ENCODE data around the gene FAM221B. TPM values are rescaled to one million over a fixed set of nuclear protein-coding genes. Genes with fewer than 3 reads are reported as not detected.

FAM221B gene
- total and polyA plus RNA-seq, 2 of the 4 experiments (the other 2 are of a cell fraction) = not detected

DNA sequence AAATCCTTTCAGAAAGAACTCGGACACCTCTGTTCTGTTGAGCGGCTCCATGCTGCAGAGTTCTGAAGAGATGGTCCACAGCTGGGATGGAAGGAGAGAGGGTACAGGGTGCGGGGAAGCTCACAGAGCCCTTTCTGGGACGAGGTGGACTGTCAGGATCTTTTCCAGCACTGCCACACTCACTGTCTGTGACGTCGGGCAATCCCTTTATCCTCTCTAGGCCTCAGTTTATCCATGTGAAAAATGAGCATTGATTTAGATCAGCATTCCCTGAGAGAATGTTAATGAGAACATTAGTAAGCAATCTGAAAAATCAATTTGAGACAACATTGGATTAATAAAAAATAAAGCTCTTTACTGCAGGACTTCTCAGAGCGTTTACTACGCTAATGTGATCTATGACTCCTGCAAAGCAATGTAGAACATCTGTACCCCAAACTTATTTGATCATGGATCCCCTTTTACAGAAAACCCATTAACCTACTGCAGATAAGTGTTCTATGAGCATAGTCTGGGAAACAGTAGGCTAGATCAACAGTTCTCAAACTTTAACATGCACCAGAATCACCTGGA lies 41.9 kb upstream of the FAM221B start, which contains the start of gene OR13J1:
TSS of gene OR13J1 (minus strand) at position 51 of the 573 bp plus-strand sequence. CDS start at position 51, 0 bp downstream.
- ChIA-PET POLR2A (ENCODE audit: unreplicated experiment) (no interaction called here), CTCF (interaction anchor here (0.7 to 1.3 kb wide), 3 partner anchors 12 to 80 kb away, joined by 3 to 5 read pairs (median 3); no protein-coding TSS in a partner anchor)
- H4K91ac ChIP-seq (ENCODE audit: insufficient read depth, low read depth, low read length) = no peak within 1 kb of the TSS
- H2BK5ac ChIP-seq (ENCODE audit: low read depth, low read length, poor library complexity, severe bottlenecking) = no peak within 1 kb of the TSS
- H2AFZ ChIP-seq (replicated peaks; ENCODE audit: low read length, poor library complexity) = no peak within 1 kb of the TSS
- ATAC-seq (ENCODE audit: low read depth) = no peak
- no peak within 1 kb of the TSS for H2BK20ac ChIP-seq (ENCODE audit: low read depth, low read length)
- no peaks in the 10 kb centered on the region for H3K9me3 ChIP-seq (ENCODE audit: control insufficient read depth, insufficient read depth, low read length)
- no peaks in the 10 kb centered on the region for H3K4me1 ChIP-seq (ENCODE audit: control insufficient read depth, insufficient read depth, low read length)
- no peaks in the 10 kb centered on the region for H3K36me3 ChIP-seq (ENCODE audit: control insufficient read depth, insufficient read depth, low read length)
- in situ Hi-C loops (cut with MboI; ENCODE audit: low sequenced_read_pairs) = no loop called here
- intact Hi-C loops (cut with micrococcal nuclease) = no loop called here
- 0 out of 2 replicates have a peak, but pooled peaks cover 3% of the 10 kb centered on the region for H3K9me1 ChIP-seq (ENCODE audit: insufficient read depth, low read length)
- H2AK9ac ChIP-seq (replicated peaks; ENCODE audit: low read depth, low read length, poor library complexity) = peak within 1 kb of the TSS; percentile 28
- DNase-seq = no peak
- H4K20me1 ChIP-seq (ENCODE audit: insufficient read depth, low read length) = no peaks in the 10 kb centered on the region
- no CpG with 5 or more reads among the region's 8 CpGs for WGBS, 2 experiments (ENCODE audit: extremely low coverage in 2 of 2, insufficient read length in 1 of 2)
- no peak within 1 kb of the TSS for H3K4me3 ChIP-seq (ENCODE audit: insufficient read depth, low read depth, low read length)
- BruUV-seq (replicated peaks) = no TSS peak
- no peak within 1 kb of the TSS for H3K23ac ChIP-seq (ENCODE audit: low read depth, low read length)
- H4K5ac ChIP-seq (ENCODE audit: low read depth, low read length) = no peak within 1 kb of the TSS
- H2BK15ac ChIP-seq (ENCODE audit: low read depth, low read length) = no peak within 1 kb of the TSS
- H4K8ac ChIP-seq (ENCODE audit: low read depth in 2 of 2, low read length in 2 of 2) = no peak within 1 kb of the TSS
- no peak within 1 kb of the TSS for H3K14ac ChIP-seq (replicated peaks; ENCODE audit: low read depth, low read length)
- no peak within 1 kb of the TSS for H3K27ac ChIP-seq (ENCODE audit: insufficient read depth, low read length)
- no peak within 1 kb of the TSS for H3K9ac ChIP-seq (ENCODE audit: low read depth, low read length)
- no peak within 1 kb of the TSS for H3K4ac ChIP-seq (ENCODE audit: low read depth, low read length)
- no peak within 1 kb of the TSS for H3K56ac ChIP-seq (ENCODE audit: extremely low read depth, insufficient read depth, low read length)
- H3K18ac ChIP-seq (ENCODE audit: low read depth, low read length) = no peak within 1 kb of the TSS
- dilution Hi-C loops (cut with HindIII; ENCODE audit: low sequenced_read_pairs, unreplicated experiment) = no loop called here
- no peak within 1 kb of the TSS for H3K4me2 ChIP-seq (ENCODE audit: low read depth, low read length)
- H2BK120ac ChIP-seq (ENCODE audit: low read depth, low read length) = no peak within 1 kb of the TSS
- peaks cover 7% of the 10 kb centered on the region; the same call in 1 of the 2 replicates for H3K27me3 ChIP-seq (ENCODE audit: control insufficient read depth, insufficient read depth, low read length)
- no peak within 1 kb of the TSS for H2AK5ac ChIP-seq (ENCODE audit: low read depth, low read length)
- TF ChIP-seq RAD21 (IDR thresholded peaks at IDR 0.05; ENCODE audit: low read length) = no peak
- no peak for TF ChIP-seq MAFK (IDR thresholded peaks at IDR 0.05; ENCODE audit: low read depth, low read length)
- TF ChIP-seq, protein P1, sequence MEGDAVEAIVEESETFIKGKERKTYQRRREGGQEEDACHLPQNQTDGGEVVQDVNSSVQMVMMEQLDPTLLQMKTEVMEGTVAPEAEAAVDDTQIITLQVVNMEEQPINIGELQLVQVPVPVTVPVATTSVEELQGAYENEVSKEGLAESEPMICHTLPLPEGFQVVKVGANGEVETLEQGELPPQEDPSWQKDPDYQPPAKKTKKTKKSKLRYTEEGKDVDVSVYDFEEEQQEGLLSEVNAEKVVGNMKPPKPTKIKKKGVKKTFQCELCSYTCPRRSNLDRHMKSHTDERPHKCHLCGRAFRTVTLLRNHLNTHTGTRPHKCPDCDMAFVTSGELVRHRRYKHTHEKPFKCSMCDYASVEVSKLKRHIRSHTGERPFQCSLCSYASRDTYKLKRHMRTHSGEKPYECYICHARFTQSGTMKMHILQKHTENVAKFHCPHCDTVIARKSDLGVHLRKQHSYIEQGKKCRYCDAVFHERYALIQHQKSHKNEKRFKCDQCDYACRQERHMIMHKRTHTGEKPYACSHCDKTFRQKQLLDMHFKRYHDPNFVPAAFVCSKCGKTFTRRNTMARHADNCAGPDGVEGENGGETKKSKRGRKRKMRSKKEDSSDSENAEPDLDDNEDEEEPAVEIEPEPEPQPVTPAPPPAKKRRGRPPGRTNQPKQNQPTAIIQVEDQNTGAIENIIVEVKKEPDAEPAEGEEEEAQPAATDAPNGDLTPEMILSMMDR (conservative IDR thresholded peaks at IDR 0.05; ENCODE audit: low read depth, low read length) = no peak
- no peak for TF ChIP-seq BHLHE40 (IDR thresholded peaks at IDR 0.05; ENCODE audit: low read depth, low read length)
- no peak for TF ChIP-seq SMC3 (IDR thresholded peaks at IDR 0.05; ENCODE audit: low read depth, low read length)
- no peak for TF ChIP-seq NFE2L2 (IDR thresholded peaks at IDR 0.05; ENCODE audit: low read depth, low read length)
- no peak for TF ChIP-seq POLR2A (IDR thresholded peaks at IDR 0.05; ENCODE audit: low read depth, low read length)
- TF ChIP-seq, protein P2, sequence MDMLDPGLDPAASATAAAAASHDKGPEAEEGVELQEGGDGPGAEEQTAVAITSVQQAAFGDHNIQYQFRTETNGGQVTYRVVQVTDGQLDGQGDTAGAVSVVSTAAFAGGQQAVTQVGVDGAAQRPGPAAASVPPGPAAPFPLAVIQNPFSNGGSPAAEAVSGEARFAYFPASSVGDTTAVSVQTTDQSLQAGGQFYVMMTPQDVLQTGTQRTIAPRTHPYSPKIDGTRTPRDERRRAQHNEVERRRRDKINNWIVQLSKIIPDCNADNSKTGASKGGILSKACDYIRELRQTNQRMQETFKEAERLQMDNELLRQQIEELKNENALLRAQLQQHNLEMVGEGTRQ (IDR thresholded peaks at IDR 0.05; ENCODE audit: low read depth, low read length) = no peak
- TF ChIP-seq RFX5 (IDR thresholded peaks at IDR 0.05; ENCODE audit: low read depth, low read length) = no peak
- TF ChIP-seq FOS (IDR thresholded peaks at IDR 0.05; ENCODE audit: low read depth, low read length) = no peak
- TF ChIP-seq MAZ (IDR thresholded peaks at IDR 0.05; ENCODE audit: borderline replicate concordance, low read depth, low read length) = no peak
- TF ChIP-seq CEBPB (IDR thresholded peaks at IDR 0.05; ENCODE audit: low read depth, low read length) = no peak
- no peaks in the 10 kb centered on the region for H3K79me1 ChIP-seq (ENCODE audit: low read depth in 1 of 2, low read length in 2 of 2)
